Keratinocyte (primary cell): ENCODE data around the gene HSPG2.

Experiments used
- EZH2 ChIP-seq: IDR thresholded peaks from one replicate; pipeline ENCODE4 v1.6.1; 2012; ENCODE audit warnings: inconsistent platforms, mild to moderate bottlenecking, low read length, moderate library complexity
- TF ChIP-seq, protein P1 (sequence below), 3 experiments: IDR thresholded peaks in 1 of 3; conservative IDR thresholded peaks in 1 of 3; optimal IDR thresholded peaks in 1 of 3; 2 replicates in 2 of 3; 3 replicates in 1 of 3; pipeline versions ENCODE3 to v1.5.1; 2011; ENCODE audit warnings: low read length in 3 of 3, mild to moderate bottlenecking in 3 of 3, moderate library complexity in 2 of 3, control low read depth in 1 of 3, inconsistent platforms in 1 of 3; ENCODE audit not compliant: insufficient read depth in 2 of 3; ENCODE audit errors: extremely low read depth in 1 of 3

GRCh38 chr1:21880619-21880970, 56.5 kb downstream of the HSPG2 start:
- TF ChIP-seq, protein P1, sequence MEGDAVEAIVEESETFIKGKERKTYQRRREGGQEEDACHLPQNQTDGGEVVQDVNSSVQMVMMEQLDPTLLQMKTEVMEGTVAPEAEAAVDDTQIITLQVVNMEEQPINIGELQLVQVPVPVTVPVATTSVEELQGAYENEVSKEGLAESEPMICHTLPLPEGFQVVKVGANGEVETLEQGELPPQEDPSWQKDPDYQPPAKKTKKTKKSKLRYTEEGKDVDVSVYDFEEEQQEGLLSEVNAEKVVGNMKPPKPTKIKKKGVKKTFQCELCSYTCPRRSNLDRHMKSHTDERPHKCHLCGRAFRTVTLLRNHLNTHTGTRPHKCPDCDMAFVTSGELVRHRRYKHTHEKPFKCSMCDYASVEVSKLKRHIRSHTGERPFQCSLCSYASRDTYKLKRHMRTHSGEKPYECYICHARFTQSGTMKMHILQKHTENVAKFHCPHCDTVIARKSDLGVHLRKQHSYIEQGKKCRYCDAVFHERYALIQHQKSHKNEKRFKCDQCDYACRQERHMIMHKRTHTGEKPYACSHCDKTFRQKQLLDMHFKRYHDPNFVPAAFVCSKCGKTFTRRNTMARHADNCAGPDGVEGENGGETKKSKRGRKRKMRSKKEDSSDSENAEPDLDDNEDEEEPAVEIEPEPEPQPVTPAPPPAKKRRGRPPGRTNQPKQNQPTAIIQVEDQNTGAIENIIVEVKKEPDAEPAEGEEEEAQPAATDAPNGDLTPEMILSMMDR (optimal IDR thresholded peaks at IDR 0.05 in 1 of 3, IDR thresholded peaks at IDR 0.05 in 1 of 3, conservative IDR thresholded peaks at IDR 0.05 in 1 of 3; ENCODE audit: extremely low read depth in 1 of 3, insufficient read depth in 2 of 3, low read length in 3 of 3): no peak
- no peak for TF ChIP-seq EZH2
